ENCODE data around the gene SPATS2L.

DNA sequence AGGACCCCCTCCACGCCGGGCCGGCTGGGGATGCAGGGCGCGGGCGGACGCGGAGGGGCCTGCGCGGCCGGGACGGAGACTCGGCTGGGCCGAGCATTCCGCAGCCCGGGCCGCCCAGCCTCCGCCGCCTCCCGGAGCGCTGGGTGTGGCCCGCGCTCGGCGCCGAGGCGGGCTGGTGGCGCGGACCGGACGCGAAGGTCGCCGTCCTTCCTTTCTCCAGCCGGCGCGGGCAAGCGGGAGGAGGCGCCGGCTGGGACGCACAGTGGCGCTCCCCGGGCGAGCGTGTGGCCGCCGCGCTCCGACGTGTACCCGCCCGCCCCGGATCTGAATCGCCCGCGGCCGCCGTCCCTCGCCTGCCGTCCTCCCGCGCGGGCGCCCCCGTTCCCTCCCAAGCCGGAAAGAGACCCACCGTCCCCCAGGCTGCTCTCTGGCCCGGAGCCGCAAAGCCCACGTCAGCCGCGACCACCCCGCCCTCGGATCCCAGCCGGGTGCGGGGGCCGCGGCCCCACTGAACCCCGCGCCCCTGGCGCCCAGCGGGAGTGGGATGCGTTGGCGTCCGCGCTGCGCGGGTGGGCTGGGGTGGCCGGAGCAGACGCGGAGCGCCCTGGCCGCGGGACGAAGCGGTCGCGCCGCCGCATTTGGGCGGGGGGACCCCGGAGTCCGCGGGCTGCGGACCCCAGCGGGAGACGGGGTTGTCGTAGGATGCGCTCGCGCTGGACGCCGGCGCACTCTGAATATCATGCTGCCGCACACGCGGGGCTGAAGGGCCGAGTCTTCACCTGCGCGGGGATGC lies 634 bp downstream of the SPATS2L start:
- TF ChIP-seq EZH2phosphoT487 (IDR thresholded peaks at IDR 0.05), result peak; percentile 59
- TF ChIP-seq, protein P1, sequence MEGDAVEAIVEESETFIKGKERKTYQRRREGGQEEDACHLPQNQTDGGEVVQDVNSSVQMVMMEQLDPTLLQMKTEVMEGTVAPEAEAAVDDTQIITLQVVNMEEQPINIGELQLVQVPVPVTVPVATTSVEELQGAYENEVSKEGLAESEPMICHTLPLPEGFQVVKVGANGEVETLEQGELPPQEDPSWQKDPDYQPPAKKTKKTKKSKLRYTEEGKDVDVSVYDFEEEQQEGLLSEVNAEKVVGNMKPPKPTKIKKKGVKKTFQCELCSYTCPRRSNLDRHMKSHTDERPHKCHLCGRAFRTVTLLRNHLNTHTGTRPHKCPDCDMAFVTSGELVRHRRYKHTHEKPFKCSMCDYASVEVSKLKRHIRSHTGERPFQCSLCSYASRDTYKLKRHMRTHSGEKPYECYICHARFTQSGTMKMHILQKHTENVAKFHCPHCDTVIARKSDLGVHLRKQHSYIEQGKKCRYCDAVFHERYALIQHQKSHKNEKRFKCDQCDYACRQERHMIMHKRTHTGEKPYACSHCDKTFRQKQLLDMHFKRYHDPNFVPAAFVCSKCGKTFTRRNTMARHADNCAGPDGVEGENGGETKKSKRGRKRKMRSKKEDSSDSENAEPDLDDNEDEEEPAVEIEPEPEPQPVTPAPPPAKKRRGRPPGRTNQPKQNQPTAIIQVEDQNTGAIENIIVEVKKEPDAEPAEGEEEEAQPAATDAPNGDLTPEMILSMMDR (IDR thresholded peaks at IDR 0.05), result no peak
- peak; percentile 74 for TF ChIP-seq EZH2 (IDR thresholded peaks at IDR 0.05)
